ENCODE data around the gene CACNA1G. TPM values are rescaled to one million over a fixed set of nuclear protein-coding genes. Genes with fewer than 3 reads are reported as not detected.

CACNA1G gene
- total and polyA plus RNA-seq, 9 donors = 4.6 to 16.3 (median 8.3) TPM

DNA sequence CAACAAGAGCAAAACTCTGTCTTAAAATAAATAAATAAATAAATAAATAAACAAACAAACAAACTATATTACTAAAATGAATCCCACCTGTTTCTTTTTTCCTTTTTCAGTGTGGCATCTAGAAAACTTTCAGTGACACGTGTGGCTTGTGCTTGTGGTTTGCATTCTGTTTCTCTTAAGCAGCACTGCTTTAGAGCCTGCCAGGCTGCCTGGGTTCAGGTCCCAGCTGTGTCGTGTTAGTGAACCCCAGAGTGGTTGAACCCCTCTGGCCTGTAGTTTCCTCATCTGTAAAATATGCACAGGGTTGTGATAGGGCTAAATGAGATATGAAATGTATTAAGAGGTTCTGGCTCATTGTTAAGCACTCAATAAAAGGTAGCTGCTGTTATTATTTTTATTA, 40.0 kb upstream of the CACNA1G start:
- no peak overlapping the region for H3K4me3 ChIP-seq (ENCODE audit: low read length)
- DNase-seq = no peak

DNA sequence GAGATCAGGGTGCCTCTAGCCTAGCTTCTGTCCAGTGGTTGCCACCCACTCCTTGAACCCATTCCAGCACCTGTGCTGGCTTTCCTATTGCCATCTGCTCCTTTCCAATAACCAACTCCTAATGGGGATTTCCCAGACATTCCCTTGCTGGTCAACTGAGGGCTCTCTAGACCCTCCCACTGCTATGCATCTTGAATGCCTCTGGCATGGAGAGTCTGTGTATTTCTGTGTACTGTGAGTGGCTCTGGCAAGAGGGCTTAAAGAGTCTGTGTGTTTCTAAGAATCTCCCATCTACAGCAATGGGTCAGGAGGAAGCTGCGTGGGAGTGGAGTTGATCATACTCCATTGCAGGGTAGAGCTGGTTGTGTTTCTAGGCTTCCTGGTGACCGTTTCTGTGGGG, 39.0 kb upstream of the CACNA1G start:
- Histone ChIP-seq H3K36me3 (ENCODE audit: control insufficient read depth, insufficient read depth, low read length) (no peaks in the 10 kb centered on the region), H3K4me3 (ENCODE audit: low read length) (no peak overlapping the region), H3K27me3 (ENCODE audit: control insufficient read depth, insufficient read depth, low read length) (no peaks in the 10 kb centered on the region), H3K27ac (ENCODE audit: low read length) (no peak overlapping the region), H3K4me1 (ENCODE audit: control insufficient read depth, insufficient read depth, low read length) (peaks cover 13% of the 10 kb centered on the region), H3K9me3 (replicated peaks; ENCODE audit: control insufficient read depth, low read depth, low read length) (no peaks in the 10 kb centered on the region)
- no peak for DNase-seq
- 54% methylated on average over 2 of the region's 2 CpGs for WGBS (ENCODE audit: insufficient coverage)

More for the DNA sequence above, 40.0 kb upstream of the CACNA1G start:
- H3K27ac ChIP-seq (ENCODE audit: low read length) = no peak overlapping the region
- no peaks in the 10 kb centered on the region for H3K27me3 ChIP-seq (ENCODE audit: control insufficient read depth, insufficient read depth, low read length)
- no peaks in the 10 kb centered on the region for H3K36me3 ChIP-seq (ENCODE audit: control insufficient read depth, insufficient read depth, low read length)
- no peaks in the 10 kb centered on the region for H3K9me3 ChIP-seq (replicated peaks; ENCODE audit: control insufficient read depth, low read depth, low read length)
- WGBS (ENCODE audit: insufficient coverage) = no CpG with 5 or more reads among the region's 2 CpGs
- H3K4me1 ChIP-seq (ENCODE audit: control insufficient read depth, insufficient read depth, low read length) = peaks cover 13% of the 10 kb centered on the region

DNA sequence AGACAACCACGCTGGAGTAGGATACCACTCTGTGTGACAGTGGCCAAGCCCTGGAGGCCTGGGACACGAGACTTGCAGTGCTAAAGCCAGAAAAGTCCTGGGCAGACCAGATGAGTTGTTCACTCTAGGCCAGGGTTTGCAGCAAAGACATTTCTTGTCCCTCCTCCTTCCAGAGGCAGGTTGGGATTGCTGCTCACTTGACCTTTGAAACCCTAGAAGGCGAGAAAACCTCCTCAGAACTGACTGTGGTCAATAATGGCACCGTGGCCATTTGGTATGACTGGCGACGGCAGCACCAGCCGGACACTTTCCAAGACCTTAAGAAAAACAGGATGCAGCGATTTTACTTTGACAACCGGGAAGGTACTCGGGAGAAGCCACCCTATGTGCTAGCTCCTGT, 37.7 kb upstream of the CACNA1G start:
- DNase-seq = no peak

DNA sequence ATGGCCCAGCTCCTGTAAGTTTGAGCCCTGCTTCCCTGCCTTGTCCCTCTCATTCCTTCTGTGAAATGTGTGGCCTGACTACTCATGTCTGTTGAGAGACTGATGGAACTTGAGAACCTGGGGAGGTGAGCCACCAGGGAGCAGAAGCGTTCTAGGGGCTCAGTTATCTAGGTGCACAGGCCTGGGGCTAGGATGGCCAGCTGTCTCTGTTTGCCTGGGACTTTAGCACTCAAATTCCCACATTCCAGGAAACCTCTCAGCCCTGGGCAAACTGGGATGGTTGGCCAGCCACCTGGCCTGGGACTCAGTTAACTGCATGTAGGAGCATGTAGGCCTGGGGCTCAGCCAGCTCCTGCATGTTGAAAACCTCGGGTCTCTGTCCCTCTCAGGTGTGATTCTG, 37.3 kb upstream of the CACNA1G start:
- Histone ChIP-seq H3K27ac (ENCODE audit: low read length) (no peak overlapping the region), H3K4me1 (ENCODE audit: control insufficient read depth, insufficient read depth, low read length) (peaks cover 17% of the 10 kb centered on the region), H3K4me3 (ENCODE audit: low read length) (no peak overlapping the region), H3K9me3 (replicated peaks; ENCODE audit: control insufficient read depth, low read depth, low read length) (no peaks in the 10 kb centered on the region), H3K36me3 (ENCODE audit: control insufficient read depth, insufficient read depth, low read length) (no peaks in the 10 kb centered on the region), H3K27me3 (ENCODE audit: control insufficient read depth, insufficient read depth, low read length) (no peaks in the 10 kb centered on the region)
- no peak for DNase-seq
- WGBS (ENCODE audit: insufficient coverage) = 50% methylated on average over 2 of the region's 2 CpGs

More for the DNA sequence above, 37.7 kb upstream of the CACNA1G start:
- no peaks in the 10 kb centered on the region for H3K9me3 ChIP-seq (replicated peaks; ENCODE audit: control insufficient read depth, low read depth, low read length)
- peaks cover 15% of the 10 kb centered on the region for H3K4me1 ChIP-seq (ENCODE audit: control insufficient read depth, insufficient read depth, low read length)
- no peak overlapping the region for H3K27ac ChIP-seq (ENCODE audit: low read length)
- H3K36me3 ChIP-seq (ENCODE audit: control insufficient read depth, insufficient read depth, low read length) = no peaks in the 10 kb centered on the region
- no peak overlapping the region for H3K4me3 ChIP-seq (ENCODE audit: low read length)
- 88% methylated on average over 9 of the region's 10 CpGs for WGBS (ENCODE audit: insufficient coverage)
- H3K27me3 ChIP-seq (ENCODE audit: control insufficient read depth, insufficient read depth, low read length) = no peaks in the 10 kb centered on the region

DNA sequence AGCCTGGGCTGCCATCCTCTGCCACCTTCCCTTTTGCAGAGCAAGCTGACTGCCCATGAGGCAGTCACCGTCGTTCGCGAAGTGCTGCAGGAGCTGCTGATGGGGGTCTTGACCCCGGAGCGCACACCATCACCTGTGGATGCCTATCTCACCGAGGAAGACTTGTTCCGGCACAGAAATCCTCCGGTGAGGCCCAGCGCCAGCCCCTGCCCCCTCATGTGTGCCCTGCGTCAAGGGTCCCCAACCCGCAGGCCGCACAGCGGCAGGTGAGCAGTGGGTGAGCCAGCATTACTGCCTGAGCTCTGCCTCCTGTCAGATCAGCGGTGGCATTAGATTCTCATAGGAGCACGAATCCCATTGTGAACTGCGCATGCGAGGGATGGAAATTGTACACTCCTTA, 35.7 kb upstream of the CACNA1G start:
- Histone ChIP-seq H3K9me3 (replicated peaks; ENCODE audit: control insufficient read depth, low read depth, low read length) (no peaks in the 10 kb centered on the region), H3K27me3 (ENCODE audit: control insufficient read depth, insufficient read depth, low read length) (peaks cover under 1% of the 10 kb centered on the region), H3K36me3 (ENCODE audit: control insufficient read depth, insufficient read depth, low read length) (no peaks in the 10 kb centered on the region), H3K4me3 (ENCODE audit: low read length) (no peak overlapping the region), H3K4me1 (ENCODE audit: control insufficient read depth, insufficient read depth, low read length) (peaks cover 15% of the 10 kb centered on the region), H3K27ac (ENCODE audit: low read length) (no peak overlapping the region)
- DNase-seq = no peak
- WGBS (ENCODE audit: insufficient coverage) = 82% methylated on average over 15 of the region's 18 CpGs

DNA sequence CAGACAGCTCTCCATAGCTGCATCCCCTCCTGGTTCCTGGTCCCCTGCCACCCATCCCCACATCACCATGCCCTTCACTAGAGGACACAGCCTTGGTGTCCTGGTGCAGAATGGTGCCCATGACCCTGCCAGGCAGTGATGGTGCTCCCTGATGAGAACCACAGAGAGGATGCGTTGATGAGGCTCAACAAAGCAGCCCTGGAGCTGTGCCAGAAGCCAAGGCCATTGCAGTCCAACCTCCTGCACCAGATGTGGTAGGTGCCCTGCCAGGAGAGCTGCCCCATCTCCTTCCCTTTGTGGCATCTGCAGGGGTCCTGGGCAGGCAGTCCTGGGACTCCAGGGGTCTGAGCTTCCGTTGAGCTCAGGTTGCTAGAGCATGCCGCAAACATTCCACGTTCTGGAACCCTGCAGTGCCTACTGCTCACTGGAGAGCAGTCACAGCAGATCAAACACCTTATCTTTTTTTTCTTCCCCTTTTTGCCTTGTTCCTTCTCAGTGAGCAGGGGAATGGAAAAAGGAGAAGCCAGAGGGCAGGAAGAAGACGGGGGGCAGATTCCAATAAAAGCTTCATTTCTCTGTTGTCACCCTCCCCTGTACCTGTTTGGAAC, 33.3 kb upstream of the CACNA1G start:
- no peak overlapping the region for H3K4me3 ChIP-seq (ENCODE audit: low read length)
- peaks cover 17% of the 10 kb centered on the region for H3K27me3 ChIP-seq (ENCODE audit: control insufficient read depth, insufficient read depth, low read length)
- no peak overlapping the region for H3K27ac ChIP-seq (ENCODE audit: low read length)
- no peaks in the 10 kb centered on the region for H3K9me3 ChIP-seq (replicated peaks; ENCODE audit: control insufficient read depth, low read depth, low read length)
- H3K36me3 ChIP-seq (ENCODE audit: control insufficient read depth, insufficient read depth, low read length) = no peaks in the 10 kb centered on the region
- 67% methylated on average over 3 of the region's 5 CpGs for WGBS (ENCODE audit: insufficient coverage)
- no peak for DNase-seq
- peaks cover 10% of the 10 kb centered on the region for H3K4me1 ChIP-seq (ENCODE audit: control insufficient read depth, insufficient read depth, low read length)

DNA sequence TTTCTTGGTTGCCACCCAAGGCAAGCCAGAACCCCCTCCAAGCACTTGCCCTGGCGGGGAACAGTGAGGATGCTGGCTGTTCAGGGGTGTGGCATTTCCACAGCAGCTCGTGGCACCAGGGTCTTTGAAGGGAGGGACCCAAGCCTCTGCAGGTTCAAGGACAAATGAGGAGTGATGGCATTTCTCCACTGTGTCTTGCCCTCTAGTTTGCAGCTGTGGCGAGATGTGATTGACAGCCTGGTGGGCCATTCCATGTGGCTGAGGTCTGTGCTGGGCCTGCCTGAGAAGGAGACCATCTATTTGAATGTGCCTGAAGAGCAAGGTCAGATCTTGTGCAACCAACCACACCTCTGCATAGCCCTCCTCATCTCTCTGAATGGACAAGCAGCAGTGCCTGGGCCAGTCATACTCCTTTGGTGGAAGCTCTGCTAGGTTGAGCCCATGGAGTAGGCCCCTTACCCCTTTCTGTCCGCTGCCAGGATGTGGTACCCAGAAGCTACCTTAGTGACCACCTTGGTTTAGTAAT, 32.5 kb upstream of the CACNA1G start:
- H3K9me3 ChIP-seq (replicated peaks; ENCODE audit: control insufficient read depth, low read depth, low read length) = no peaks in the 10 kb centered on the region
- H3K27me3 ChIP-seq (ENCODE audit: control insufficient read depth, insufficient read depth, low read length) = peaks cover 24% of the 10 kb centered on the region
- no peak overlapping the region for H3K27ac ChIP-seq (ENCODE audit: low read length)
- H3K4me3 ChIP-seq (ENCODE audit: low read length) = no peak overlapping the region
- H3K36me3 ChIP-seq (ENCODE audit: control insufficient read depth, insufficient read depth, low read length) = no peaks in the 10 kb centered on the region
- H3K4me1 ChIP-seq (ENCODE audit: control insufficient read depth, insufficient read depth, low read length) = peaks cover 17% of the 10 kb centered on the region
- DNase-seq = no peak
- 96% methylated on average over 3 of the region's 4 CpGs for WGBS (ENCODE audit: insufficient coverage)

DNA sequence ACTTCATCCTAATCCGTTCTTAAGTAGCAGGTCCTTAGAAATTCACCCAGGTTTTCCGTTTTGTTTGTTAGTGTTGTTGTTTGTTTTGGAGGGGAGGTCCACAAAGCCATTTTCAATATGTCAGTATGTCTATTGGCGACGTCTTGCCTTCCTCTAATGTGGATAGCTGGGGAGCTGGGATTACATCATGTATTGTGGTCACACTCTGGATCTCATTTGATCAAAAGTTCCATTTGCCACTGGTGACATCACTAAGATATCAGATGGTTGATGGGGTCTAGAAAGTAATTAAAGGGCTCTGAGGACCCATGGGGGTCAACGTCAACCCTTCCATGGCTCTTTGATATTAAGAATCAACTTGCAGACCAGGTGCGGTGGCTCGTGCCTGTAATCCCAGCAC, 30.7 kb upstream of the CACNA1G start:
- H3K27me3 ChIP-seq (ENCODE audit: control insufficient read depth, insufficient read depth, low read length) = peaks cover 37% of the 10 kb centered on the region
- 90% methylated on average over 5 of the region's 7 CpGs for WGBS (ENCODE audit: insufficient coverage)

DNA sequence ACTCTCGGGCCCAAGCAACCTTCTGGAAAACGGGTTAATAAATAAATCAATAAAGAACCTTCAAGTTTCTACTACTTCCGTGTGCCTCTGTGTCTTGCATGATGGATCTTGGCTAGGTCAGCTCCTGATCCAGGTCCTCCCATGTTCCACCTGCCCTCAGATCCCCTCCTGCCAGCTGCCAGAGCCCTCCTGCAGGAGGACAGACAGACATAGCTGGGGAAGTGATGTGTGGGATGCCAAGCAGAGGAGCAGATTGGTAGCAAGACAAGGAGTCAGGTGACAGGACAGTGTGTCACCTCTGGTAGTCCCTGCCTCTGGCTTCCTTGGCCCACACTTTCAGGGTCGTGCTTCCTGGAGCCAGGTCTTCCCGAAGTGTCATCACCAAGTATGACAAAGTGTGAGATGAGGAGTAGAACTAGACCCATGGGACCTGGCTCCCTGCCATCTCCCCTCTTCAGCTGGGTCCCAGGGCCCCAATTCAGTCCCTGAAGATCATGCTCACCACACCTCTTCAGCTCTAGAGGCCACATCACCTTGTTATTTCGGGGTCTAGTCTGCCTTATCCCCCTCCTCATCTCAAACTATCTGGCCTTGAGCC, 29.0 kb upstream of the CACNA1G start:
- DNase-seq = no peak
- Histone ChIP-seq H3K27ac (ENCODE audit: low read length) (no peak overlapping the region), H3K4me3 (ENCODE audit: low read length) (no peak overlapping the region), H3K9me3 (replicated peaks; ENCODE audit: control insufficient read depth, low read depth, low read length) (no peaks in the 10 kb centered on the region), H3K36me3 (ENCODE audit: control insufficient read depth, insufficient read depth, low read length) (no peaks in the 10 kb centered on the region), H3K27me3 (ENCODE audit: control insufficient read depth, insufficient read depth, low read length) (peaks cover 37% of the 10 kb centered on the region), H3K4me1 (ENCODE audit: control insufficient read depth, insufficient read depth, low read length) (peaks cover 45% of the 10 kb centered on the region)
- 43% methylated on average over 3 of the region's 6 CpGs for WGBS (ENCODE audit: insufficient coverage)

More for the DNA sequence above, 30.7 kb upstream of the CACNA1G start:
- H3K36me3 ChIP-seq (ENCODE audit: control insufficient read depth, insufficient read depth, low read length) = no peaks in the 10 kb centered on the region
- peaks cover 36% of the 10 kb centered on the region for H3K4me1 ChIP-seq (ENCODE audit: control insufficient read depth, insufficient read depth, low read length)
- no peak for DNase-seq
- H3K27ac ChIP-seq (ENCODE audit: low read length) = no peak overlapping the region
- H3K4me3 ChIP-seq (ENCODE audit: low read length) = no peak overlapping the region
- no peaks in the 10 kb centered on the region for H3K9me3 ChIP-seq (replicated peaks; ENCODE audit: control insufficient read depth, low read depth, low read length)

DNA sequence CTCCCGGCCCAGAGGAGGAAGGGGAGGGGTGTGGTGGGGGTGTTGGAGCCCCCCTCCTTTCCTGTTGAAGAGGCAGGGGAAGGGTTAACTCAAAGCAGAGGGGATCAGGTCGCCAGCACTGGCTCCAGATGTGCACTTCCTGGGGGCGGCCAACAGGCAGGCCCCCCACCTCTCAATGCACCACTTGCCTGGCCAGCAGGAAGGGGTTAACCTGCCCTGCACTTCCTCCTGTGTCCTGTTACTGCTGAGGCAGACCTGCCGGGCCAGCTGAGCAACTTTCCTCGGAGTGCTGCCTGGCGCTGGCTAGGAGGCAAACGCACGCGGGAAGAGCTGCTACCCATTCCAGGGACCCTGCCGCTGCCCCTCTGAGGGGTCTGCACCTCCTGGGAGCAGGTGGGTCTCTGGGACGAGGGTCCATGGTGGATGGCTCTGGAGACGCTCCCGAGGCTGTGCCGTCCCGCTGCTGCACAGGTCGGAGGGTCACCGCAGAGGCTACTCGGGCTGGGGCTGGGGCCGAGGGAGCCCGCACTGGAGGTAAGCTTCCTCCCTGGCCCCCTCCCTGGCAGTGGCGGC, 28.0 kb upstream of the CACNA1G start, which contains the start of gene EPN3:
TSS of gene EPN3 (plus strand) at position 284 of the 573 bp plus-strand sequence. CDS start 3,822 bp downstream, outside the sequence.
- DNase-seq = no peak
- H3K27ac ChIP-seq (ENCODE audit: low read length) = no peak within 1 kb of the TSS

More for the DNA sequence above, 28.0 kb upstream of the CACNA1G start, which contains the start of gene EPN3:
- 4% methylated on average over 19 of the region's 21 CpGs for WGBS (ENCODE audit: insufficient coverage)
- peaks cover 45% of the 10 kb centered on the region for H3K4me1 ChIP-seq (ENCODE audit: control insufficient read depth, insufficient read depth, low read length)
- H3K36me3 ChIP-seq (ENCODE audit: control insufficient read depth, insufficient read depth, low read length) = no peaks in the 10 kb centered on the region
- no peaks in the 10 kb centered on the region for H3K9me3 ChIP-seq (replicated peaks; ENCODE audit: control insufficient read depth, low read depth, low read length)
- no peak within 1 kb of the TSS for H3K4me3 ChIP-seq (ENCODE audit: low read length)
- peaks cover 37% of the 10 kb centered on the region for H3K27me3 ChIP-seq (ENCODE audit: control insufficient read depth, insufficient read depth, low read length)

Measured in muscle of leg (tissue), 11 donors.